ENCODE measurements around the gene MINDY4B.

DNA sequence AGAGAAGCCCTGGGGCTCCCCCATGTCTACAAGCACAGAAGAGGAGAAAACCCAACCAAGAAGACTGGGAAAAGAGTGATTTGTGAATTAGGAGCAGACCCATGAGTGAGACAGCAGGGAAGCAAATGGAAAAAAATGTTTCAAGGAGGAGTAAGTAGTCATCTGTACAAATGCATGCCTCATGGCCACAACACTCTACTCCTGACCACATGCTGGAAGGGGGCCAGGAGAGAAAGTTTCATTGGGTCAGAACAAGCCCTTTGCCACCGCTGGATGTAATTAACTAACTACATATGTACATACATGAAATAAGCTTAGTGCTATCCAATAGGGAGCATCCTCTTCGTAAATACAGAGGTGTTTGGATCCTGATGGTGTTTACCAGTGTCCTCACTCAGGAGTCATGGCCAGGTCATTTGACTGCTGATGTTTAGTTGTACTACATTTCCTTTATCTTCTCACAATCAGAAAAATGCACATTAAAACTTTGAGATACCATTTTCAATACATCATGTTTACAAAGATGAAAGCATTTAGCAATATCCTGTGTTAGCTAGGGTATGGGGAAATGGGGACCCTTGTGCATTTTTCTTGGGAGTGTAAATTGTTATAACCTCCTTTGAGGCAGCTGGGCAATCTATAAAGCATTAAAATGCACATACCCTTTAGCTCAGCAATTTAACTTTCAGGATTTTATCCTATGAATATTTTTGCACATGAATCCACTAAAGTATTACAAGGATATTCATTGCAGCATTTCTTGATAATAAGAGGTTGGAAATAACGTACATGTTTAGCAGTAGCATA is 40.2 kb upstream of the MINDY4B start:
- TF ChIP-seq, protein P1, sequence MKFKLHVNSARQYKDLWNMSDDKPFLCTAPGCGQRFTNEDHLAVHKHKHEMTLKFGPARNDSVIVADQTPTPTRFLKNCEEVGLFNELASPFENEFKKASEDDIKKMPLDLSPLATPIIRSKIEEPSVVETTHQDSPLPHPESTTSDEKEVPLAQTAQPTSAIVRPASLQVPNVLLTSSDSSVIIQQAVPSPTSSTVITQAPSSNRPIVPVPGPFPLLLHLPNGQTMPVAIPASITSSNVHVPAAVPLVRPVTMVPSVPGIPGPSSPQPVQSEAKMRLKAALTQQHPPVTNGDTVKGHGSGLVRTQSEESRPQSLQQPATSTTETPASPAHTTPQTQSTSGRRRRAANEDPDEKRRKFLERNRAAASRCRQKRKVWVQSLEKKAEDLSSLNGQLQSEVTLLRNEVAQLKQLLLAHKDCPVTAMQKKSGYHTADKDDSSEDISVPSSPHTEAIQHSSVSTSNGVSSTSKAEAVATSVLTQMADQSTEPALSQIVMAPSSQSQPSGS (IDR thresholded peaks at IDR 0.05; ENCODE audit: low read length), result no peak
- TF ChIP-seq, protein P2, sequence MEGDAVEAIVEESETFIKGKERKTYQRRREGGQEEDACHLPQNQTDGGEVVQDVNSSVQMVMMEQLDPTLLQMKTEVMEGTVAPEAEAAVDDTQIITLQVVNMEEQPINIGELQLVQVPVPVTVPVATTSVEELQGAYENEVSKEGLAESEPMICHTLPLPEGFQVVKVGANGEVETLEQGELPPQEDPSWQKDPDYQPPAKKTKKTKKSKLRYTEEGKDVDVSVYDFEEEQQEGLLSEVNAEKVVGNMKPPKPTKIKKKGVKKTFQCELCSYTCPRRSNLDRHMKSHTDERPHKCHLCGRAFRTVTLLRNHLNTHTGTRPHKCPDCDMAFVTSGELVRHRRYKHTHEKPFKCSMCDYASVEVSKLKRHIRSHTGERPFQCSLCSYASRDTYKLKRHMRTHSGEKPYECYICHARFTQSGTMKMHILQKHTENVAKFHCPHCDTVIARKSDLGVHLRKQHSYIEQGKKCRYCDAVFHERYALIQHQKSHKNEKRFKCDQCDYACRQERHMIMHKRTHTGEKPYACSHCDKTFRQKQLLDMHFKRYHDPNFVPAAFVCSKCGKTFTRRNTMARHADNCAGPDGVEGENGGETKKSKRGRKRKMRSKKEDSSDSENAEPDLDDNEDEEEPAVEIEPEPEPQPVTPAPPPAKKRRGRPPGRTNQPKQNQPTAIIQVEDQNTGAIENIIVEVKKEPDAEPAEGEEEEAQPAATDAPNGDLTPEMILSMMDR (IDR thresholded peaks at IDR 0.05; ENCODE audit: control extremely low read depth in 1 of 3, insufficient read depth in 1 of 3, low read depth in 1 of 3, low read length in 3 of 3), result no peak
- TF ChIP-seq, protein P3, sequence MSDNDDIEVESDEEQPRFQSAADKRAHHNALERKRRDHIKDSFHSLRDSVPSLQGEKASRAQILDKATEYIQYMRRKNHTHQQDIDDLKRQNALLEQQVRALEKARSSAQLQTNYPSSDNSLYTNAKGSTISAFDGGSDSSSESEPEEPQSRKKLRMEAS (IDR thresholded peaks at IDR 0.05), result no peak
- TF ChIP-seq FOSL1 (IDR thresholded peaks at IDR 0.05; ENCODE audit: insufficient read depth, low read depth, low read length) (no peak), ZNF274 (IDR thresholded peaks at IDR 0.05; ENCODE audit: borderline replicate concordance, extremely low read depth, low read length) (no peak)

Measured in H1 (cell line).